Stimulated activated CD8-positive, alpha-beta memory T cell treated with anti-CD3 and anti-CD28 coated beads, Interleukin-15, amount 100 ng/mL, for 4 hours (primary cell): ENCODE measurements around the gene IGF2BP2.
A peak's percentile ranks its signal among the peaks of the same experiment; 100 is the strongest.
"Not testable (repeated sequence)": the region's sequence is repeated elsewhere in the genome, so short reads cannot be mapped to it uniquely, and the experiment has no call there.

Experiments used
- DNase-seq, 2 donors: peaks; one replicate each; pipeline ENCODE4 v3.0.0-alpha.2; 2020; ENCODE audit warnings: low read depth in 2 of 2

Gene IGF2BP2

DNA sequence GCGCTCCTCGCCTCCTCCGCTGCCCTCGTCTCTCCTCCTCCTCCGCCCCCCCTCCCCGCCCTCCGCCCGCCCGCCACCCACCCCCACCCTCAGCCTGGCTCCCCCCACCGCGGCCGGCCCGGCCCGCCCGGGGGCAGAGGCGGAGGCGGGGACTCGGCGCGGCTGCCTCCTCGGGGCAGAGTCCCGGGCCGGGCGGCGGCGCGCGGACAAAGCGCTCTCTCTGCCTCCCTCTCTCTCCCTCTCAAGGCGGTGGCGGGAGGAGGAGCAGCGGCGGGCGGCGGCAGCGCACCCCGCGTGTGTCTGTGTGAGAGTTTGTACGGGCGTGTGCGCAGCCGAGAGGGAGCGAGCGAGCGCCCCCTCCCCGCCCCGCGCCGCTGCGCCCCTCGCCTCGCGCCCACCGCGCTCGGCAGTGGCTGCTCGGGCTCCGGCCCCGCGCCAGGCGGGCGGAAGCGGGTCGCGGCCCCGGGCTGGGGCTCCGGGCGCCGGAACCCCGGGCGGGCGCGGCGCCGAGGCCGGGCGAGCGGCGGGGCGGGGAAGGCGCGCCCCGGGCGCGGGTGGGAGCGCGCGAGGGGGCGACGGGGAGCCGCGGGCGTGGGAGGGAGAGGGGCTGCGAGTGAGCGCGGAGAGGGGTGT is at the start of gene IGF2BP2:
Gene IGF2BP2, minus strand, starts transcription at position 37 of the 633 bp plus-strand sequence. CDS start 82 bp downstream, outside the sequence.
- DNase-seq = peak in 1 of 2 donors; percentile 21

GRCh38 chr3:185874119-185874518 is 49.3 kb upstream of the IGF2BP2 start:
- DNase-seq = no peak

GRCh38 chr3:185867650-185868049 is 42.8 kb upstream of the IGF2BP2 start:
- DNase-seq = no peak

DNA sequence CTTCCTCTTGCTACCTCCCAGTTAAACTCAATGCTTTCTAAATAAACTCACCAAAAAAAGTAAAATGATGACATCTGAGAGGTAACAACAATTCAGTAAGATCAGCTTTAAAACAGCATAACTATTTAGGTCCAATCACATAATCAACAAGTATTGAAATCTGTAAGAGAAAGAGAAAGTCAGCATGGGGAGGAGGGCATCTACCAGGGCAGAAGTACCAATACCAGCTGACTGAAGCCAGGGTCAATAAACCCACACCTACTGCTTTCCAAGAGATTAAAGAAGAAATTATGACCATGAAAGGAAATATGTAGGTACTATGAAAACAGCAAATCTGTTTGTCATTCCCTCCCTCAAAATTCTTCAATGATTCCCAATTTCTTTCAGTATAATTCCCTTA is 42.2 kb upstream of the IGF2BP2 start:
- no peak for DNase-seq

DNA sequence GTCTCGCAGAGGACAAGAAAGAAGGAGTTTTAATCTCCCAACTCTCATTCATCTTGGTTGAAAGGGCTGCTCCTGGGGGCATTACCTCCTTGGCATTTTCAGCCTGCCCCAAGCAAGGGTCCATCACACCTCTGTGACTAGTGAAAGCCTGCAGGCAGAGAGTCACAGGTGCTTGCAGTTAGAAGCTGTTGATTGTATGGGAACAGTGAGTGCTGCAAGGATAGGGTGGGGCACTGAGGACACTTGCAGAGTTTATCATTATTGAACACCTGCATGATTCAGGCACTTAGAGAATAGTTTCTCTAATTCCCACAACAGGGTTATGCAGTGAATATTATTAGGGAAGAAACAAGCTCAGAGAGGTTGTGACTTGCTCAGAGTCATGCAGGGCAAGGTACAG is 41.7 kb upstream of the IGF2BP2 start:
- no peak for DNase-seq

- DNase-seq = no peak
Observed at GRCh38 chr3:185865247-185865646, 40.4 kb upstream of the IGF2BP2 start.

DNA sequence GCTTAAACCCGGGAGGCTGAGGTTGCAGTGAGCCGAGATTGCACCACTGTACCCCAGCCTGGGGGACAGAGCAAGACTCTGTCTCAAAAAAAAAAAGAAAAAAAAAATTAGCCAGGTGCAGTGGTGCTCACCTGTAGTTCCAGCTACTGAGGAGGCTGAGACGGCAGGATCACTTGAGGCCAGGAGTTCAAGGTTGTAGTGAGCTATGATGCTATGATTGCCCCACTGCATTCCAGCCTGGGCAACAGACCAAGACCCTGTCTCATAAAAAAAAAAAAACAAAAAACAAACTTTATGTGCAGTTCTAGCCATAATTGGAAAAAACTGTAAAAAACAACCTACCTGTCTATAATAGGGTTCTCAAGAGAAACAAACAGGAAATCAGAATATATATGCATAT is 39.9 kb upstream of the IGF2BP2 start:
- DNase-seq = no peak

GRCh38 chr3:185862920-185863319 is 38.1 kb upstream of the IGF2BP2 start:
- DNase-seq = no peak

DNA sequence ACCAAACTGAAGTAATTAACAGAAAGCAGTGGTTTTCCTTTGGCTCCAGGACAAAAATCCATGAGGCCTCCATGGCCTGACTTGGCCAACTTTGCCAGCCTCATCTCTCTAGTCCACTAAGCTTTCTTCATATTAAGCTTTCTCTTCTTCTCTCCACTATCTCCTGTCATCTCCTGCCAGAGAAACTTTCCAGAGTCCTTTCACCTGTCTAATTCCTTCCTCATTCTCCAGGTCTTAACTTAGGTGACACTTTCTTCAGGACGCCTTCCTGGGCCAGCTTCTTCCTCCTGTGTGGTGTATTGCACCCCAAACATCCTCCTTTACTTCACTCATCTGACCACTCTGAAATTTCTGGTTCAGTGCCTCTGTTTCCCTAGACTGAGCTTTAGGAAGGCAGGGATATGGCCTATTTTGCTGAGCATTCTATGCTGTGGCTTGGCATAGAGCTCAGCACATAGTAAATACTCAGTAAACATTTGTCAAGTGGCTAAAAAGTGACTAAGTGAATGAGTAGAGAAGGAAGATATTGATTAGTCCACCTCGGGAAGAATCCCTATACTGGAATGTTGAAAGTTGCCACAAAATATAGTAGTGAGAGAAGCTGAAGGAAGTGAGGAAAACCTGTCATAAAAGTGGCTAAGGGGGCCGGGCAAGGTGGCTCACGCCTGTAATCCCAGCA is 34.6 kb upstream of the IGF2BP2 start:
- DNase-seq = no peak

DNA sequence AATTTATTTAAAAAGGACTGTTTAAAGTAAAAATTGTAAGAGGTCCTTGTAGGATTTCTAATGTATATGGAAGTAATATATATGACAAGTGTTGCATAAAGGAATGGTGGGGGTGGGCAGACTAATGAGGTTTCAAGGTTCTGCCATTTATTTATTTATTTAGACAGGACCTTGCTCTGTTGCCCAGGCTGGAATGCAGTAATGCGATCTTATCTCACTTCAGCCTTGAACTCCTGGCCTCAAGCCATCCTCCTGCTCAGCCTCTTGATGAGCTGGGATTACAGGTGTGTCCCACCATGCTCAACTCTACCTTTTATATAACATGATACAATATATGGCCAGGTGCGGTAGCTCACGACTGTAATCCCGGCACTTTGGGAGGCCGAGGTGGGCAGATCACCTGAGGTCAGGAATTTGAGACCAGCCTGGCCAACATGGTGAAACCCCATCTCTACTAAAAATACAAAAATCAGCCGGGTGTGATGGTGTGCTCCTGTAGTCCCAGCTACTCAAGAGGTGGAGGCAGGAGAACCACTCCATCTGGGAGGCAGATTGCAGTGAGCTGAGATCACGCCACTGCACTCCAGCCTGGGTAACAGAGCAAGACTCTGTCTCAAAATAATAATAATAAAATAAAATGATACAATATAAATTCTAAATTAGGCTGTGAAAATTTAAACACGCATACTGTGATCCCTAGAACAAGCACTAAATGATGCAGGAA is 33.8 kb upstream of the IGF2BP2 start:
- DNase-seq = no peak

DNA sequence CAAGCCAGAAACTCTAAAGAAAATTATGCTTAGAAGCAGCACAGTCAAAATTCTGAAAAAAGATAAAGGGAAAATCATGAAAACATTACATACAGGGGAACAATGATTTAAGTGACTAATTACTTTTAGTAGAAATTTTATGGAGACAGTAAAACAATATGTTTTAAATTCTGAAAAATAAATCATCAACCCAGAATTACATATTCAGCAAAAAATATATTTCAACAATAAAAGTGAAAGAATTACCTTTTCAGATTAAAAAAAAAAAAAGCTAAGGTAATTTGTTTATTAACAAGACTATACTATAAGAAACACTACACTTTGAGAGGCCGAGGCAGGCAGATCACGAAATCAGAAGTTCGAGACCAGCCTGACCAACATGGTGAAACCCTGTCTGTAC is 32.4 kb upstream of the IGF2BP2 start:
- no peak for DNase-seq

GRCh38 chr3:185856652-185857051 is 31.8 kb upstream of the IGF2BP2 start:
- DNase-seq = no peak

DNA sequence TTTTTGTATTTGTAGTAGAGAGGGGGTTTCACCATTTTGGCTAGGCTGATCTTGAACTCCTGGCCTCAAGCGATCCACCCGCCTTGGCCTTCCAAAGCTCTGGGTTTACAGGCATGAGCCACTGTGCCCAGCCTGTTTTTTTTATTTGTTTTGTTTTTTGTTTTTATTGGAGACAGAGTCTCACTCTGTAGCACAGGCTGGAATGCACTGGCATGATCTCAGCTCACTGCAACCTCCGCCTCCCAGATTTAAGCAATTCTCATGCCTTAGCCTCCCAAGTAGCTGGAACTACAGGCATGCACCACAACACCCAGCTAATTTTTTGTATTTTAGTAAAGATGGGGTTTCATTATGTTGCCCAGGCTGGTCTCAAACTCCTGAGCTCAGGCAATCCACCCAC is 28.9 kb upstream of the IGF2BP2 start:
- not testable (repeated sequence) for DNase-seq

DNA sequence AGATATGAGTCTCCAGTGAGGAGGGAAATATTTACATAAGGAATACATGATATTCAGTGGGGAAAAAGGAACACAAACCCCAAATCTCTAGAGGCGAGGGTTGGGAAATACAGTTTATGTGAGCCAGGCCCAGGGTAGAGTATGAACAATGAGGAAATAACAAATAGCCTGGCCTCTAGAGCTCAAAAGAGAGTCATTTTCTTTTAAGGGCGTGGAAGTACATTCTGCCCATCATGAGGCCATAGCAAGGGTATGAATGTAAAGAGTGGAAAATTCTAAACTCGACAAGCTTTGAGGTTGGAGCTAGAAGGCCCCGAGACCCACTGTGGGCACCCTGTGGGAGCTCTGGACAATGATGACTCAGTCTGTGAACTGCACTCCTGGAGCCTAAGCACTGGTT is 27.8 kb upstream of the IGF2BP2 start:
- no peak for DNase-seq

DNA sequence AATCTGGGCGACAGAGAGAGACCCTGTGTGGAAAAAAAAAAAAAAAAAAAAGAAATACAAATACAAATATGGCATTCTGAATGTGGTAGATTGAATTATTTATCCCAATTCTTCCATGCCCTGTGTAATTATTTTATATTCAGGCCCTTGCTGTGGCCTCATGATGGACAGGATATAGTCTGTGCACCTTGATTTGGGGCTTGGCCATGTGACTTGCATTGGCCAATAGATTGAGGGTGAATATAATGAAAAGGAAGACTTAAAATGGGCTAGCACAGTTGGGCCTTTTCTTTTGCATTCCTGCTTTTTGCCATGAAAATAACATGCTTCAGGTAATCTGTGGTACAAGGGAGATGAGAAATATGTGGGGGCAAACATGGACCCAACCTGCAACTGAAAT is 27.1 kb upstream of the IGF2BP2 start:
- no peak for DNase-seq

- DNase-seq = no peak
Observed at GRCh38 chr3:185851046-185851445, 26.2 kb upstream of the IGF2BP2 start.

DNA sequence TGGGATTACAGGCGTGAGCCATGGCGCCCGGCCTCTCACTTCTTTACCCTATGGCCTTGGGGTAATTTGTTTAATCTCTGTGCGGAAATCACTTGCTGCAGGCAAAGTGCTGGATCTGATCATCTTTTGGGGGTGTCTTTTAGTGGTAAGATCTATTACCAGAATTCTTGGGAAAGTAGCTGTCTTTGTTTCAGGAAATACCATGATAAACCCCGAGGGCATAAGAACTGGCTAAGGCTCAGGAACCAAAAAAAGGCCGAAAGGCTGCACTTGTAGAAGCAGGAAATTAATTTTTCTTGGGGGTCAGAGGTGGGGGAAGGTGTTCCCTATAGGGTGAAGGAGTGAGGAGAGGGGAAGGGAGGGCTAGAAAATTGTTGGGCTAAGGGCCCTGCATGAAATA is 22.7 kb upstream of the IGF2BP2 start:
- DNase-seq = no peak

- no peak for DNase-seq
Observed at GRCh38 chr3:185846037-185846436, 21.2 kb upstream of the IGF2BP2 start.

- no peak for DNase-seq
Observed at GRCh38 chr3:185844051-185844450, 19.2 kb upstream of the IGF2BP2 start.

GRCh38 chr3:185843635-185844034 is 18.8 kb upstream of the IGF2BP2 start:
- DNase-seq = no peak

- DNase-seq = no peak
Observed at GRCh38 chr3:185843126-185843525, 18.3 kb upstream of the IGF2BP2 start.

DNA sequence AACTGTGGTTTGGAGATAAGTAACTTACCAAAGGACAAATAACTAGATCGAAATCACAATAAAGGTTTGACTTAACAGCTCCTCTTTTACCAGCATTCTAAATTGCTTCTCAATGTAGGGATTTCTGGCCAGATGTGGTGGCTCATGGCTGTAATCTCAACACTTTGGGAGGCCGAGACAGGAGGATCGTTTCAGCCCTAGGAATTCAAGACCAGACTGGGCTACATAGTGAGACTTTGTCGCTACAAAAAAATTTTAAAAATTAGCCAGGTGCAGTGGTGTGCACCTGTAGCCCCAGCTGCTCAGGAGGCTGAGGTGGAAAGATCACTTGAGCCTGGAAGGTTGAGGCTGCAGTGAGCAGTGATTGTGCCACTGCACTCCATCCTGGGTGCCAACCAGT is 17.4 kb upstream of the IGF2BP2 start:
- no peak for DNase-seq

- not testable (repeated sequence) for DNase-seq
Observed at GRCh38 chr3:185838417-185838989, 13.7 kb upstream of the IGF2BP2 start.
